Kidney (tissue), 14 donors: ENCODE measurements around the gene IL31. TPM values are rescaled to one million over a fixed set of nuclear protein-coding genes. Genes with fewer than 3 reads are reported as not detected.

Experiments used
- DNase-seq, 5 donors: peaks; one replicate each; pipeline ENCODE4 v3.0.0-alpha.2; 2013 to 2020
- FAIRE-seq: peaks from 2 replicates; lab custom pipeline; 2012; peaks lifted over from hg19 to GRCh38; lab: Jason Lieb, UNC
- H3K27ac ChIP-seq, 2 donors: one replicate each; pipeline ENCODE4 v1.7.0; 2013; ENCODE audit warnings: low read depth in 2 of 2, low read length in 2 of 2, inconsistent platforms in 1 of 2
- H3K27me3 ChIP-seq: one replicate; pipeline ENCODE4 v1.7.1; 2013; ENCODE audit warnings: low read length, inconsistent platforms; ENCODE audit not compliant: control insufficient read depth, insufficient read depth
- H3K36me3 ChIP-seq, 3 donors: one replicate each; pipeline versions ENCODE4 v1.7.0 to v1.7.1; 2013; ENCODE audit warnings: low read length in 3 of 3, control low read depth in 1 of 3, inconsistent platforms in 1 of 3; ENCODE audit not compliant: insufficient read depth in 3 of 3, control insufficient read depth in 2 of 3
- H3K4me1 ChIP-seq, 3 donors: one replicate each; pipeline versions ENCODE4 v1.7.0 to v1.7.1; 2013; ENCODE audit warnings: low read length in 3 of 3, inconsistent platforms in 1 of 3, low read depth in 1 of 3; ENCODE audit not compliant: control insufficient read depth in 2 of 3, insufficient read depth in 2 of 3
- H3K4me3 ChIP-seq, 3 donors: one replicate each; pipeline versions ENCODE4 v1.7.0 to v1.8.1; 2013; ENCODE audit warnings: low read length in 3 of 3, control low read depth in 1 of 3, inconsistent platforms in 1 of 3
- H3K9ac ChIP-seq, 3 donors: one replicate each; pipeline versions ENCODE4 v1.7.0 to v1.7.1; 2013; ENCODE audit warnings: low read length in 3 of 3, control low read depth in 1 of 3, inconsistent platforms in 1 of 3
- H3K9me3 ChIP-seq, 3 donors: one replicate each; pipeline versions ENCODE4 v1.7.0 to v1.7.1; 2013; ENCODE audit warnings: low read length in 3 of 3, control low read depth in 1 of 3, inconsistent platforms in 1 of 3; ENCODE audit not compliant: control insufficient read depth in 2 of 3, insufficient read depth in 1 of 3
- intact Hi-C: fragments of 100-400 bp; cut with DNase I; formaldehyde crosslinking; loops from one replicate; pipeline ENCODE4 v1.11.1; 2022
- polyA plus RNA-seq: library from polyadenylated mRNA; stranded (reverse); fragments of 350-450 nt; fragmentation: Illumina TruSeq; extraction: RNeasy Lipid Tissue Mini Kit (QIAGEN cat#74804); gene quantifications from one replicate; pipeline ENCODE4 v1.2.3, GENCODE V29; 2014; ENCODE audit warnings: low read depth, low replicate concordance; ENCODE audit not compliant: insufficient read depth
- total RNA-seq: library from RNA; stranded (reverse); fragmentation: NEBNext Ultra II Directional; extraction: Animal tissue kit (Norgen Biotek cat#: 25700); gene quantifications from one replicate; pipeline ENCODE4 v1.2.1, GENCODE V29; 2021
- TF ChIP-seq, protein P1 (sequence below): IDR thresholded peaks from 3 replicates; pipeline ENCODE4 v1.5.1; 2012; ENCODE audit warnings: mild to moderate bottlenecking, moderate library complexity, borderline replicate concordance; ENCODE audit not compliant: insufficient read depth; ENCODE audit errors: extremely low read depth
- donor health status: control.
- donor health status: control.
- donor health status: control.
- donor health status: control.
- donor health status: control.
- donor health status: DM: yes; HTN: yes; CAD: no.
- donor health status: Normal renal cell carcinoma (clear cell type).

Gene IL31
- total and polyA plus RNA-seq, 2 donors from 2014 or later, result not detected

DNA sequence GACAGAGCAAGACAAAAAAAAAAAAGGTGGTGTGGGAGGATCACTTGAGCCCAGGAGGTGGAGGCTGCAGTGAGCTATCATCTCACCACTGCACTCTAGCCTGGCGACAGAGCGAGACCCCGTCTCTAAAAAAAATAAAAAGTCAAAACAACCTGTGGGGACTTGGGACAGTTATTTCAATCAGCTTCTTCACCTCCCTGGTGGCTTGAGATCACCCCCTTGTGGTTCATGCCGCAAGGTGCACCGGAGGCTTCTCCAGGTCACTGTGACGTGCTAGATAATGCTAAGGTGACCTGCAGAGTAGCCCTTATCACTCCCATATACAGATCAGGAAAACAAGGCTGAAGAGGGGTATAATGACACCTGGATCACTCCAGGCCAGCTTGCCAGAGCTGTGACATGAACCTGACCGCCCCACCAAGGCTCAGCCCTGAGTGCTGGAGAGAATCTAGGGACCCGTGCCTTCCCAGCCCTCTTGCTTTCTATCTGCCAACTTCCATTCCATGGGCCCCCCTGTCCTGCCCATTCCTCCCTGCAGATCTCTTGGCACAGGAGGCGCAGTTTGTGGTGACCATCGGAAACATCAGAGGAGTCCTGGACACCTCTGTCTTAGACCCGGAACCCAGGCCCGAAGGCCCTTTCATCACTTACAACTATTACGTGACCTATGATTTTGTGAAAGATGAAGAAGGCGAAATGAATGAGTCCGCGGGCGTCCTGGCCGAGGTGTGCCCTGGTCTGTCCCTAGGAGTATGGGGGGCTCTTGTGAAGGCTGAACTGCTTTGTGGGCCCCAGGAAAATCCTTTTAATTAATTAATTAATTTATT, 17.0 kb upstream of the IL31 start:
- DNase-seq (peak; percentile 44 to 77 (median 67)), FAIRE-seq (no peak)
- Histone ChIP-seq H3K27ac (no peak overlapping the region), H3K9me3 (no peaks in the 10 kb centered on the region), H3K36me3 (no peaks in the 10 kb centered on the region), H3K4me3 (no peak overlapping the region), H3K4me1 (no peaks in the 10 kb centered on the region), H3K9ac (no peak overlapping the region), H3K27me3 (no peaks in the 10 kb centered on the region)
- intact Hi-C loops, result no loop called here
- TF ChIP-seq, protein P1, sequence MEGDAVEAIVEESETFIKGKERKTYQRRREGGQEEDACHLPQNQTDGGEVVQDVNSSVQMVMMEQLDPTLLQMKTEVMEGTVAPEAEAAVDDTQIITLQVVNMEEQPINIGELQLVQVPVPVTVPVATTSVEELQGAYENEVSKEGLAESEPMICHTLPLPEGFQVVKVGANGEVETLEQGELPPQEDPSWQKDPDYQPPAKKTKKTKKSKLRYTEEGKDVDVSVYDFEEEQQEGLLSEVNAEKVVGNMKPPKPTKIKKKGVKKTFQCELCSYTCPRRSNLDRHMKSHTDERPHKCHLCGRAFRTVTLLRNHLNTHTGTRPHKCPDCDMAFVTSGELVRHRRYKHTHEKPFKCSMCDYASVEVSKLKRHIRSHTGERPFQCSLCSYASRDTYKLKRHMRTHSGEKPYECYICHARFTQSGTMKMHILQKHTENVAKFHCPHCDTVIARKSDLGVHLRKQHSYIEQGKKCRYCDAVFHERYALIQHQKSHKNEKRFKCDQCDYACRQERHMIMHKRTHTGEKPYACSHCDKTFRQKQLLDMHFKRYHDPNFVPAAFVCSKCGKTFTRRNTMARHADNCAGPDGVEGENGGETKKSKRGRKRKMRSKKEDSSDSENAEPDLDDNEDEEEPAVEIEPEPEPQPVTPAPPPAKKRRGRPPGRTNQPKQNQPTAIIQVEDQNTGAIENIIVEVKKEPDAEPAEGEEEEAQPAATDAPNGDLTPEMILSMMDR, result peak; percentile 88

DNA sequence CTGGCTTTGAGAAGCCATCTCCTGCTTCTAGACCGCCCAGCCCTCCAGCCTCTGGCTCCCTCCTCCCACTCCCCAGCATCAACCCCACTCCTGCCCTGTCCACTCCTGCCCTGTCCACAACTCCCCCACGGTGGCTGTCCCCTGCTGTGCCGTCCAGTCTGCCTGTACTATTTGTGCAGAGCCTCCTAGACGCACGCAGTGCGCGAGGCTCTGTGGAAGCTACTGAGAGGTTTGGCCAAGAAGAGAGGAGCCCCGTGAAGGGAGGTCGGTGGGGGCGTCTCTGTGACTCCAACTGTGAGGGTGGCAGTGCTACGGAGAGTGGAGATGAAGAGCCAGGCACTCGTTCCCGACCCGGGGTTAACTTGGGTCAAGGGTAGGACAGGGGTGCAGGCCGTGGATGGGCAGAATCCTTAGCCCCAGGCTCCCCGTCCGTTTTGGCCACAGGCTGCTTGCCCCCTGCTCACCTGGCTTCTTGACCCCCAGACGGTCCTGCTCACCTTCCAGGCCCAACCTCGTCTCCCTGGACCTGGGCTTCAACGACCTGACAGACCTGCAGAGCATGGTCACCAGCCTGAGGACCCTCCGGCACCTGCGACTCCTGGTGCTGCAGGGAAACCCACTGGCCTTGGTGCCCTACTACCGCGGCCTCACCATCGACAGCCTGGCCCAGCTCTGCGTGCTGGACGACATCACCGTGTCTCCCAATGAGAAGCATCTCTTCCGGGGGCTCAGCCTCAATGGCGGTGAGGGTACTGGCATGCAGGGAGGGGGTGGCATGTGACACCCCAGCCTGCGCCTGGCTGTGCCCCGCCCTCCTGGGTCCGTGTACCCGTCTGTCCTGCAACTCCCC, 15.8 kb upstream of the IL31 start:
- H3K9me3 ChIP-seq, result no peaks in the 10 kb centered on the region
- no peaks in the 10 kb centered on the region for H3K4me1 ChIP-seq
- H3K27ac ChIP-seq, result no peak overlapping the region
- no peaks in the 10 kb centered on the region for H3K36me3 ChIP-seq
- intact Hi-C loops, result no loop called here
- TF ChIP-seq, protein P1, result no peak
- DNase-seq, result peak in 1 of 5 donors; percentile 65
- H3K4me3 ChIP-seq, result no peak overlapping the region
- no peak overlapping the region for H3K9ac ChIP-seq
- no peak for FAIRE-seq
- no peaks in the 10 kb centered on the region for H3K27me3 ChIP-seq

DNA sequence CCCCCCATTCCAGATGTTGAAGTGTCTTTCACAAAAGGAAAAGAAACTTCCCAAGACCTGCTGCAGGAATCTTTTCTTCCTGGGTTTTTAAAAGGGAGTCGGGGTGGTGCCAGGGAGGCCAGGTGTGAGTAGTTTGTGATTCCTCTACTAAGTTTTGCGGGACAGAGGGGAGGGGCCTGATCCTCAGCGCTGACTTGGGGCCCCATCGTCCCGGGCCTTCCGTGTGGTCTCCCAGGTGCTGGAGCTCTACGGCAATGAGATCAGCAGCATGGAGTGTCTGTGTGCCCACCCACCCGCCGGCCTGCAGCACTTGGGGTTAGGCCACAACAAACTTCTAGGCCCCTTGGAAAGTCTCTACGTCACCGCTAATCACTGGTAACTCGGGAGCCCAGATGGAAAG, 13.4 kb upstream of the IL31 start:
- no peak overlapping the region for H3K27ac ChIP-seq
- H3K36me3 ChIP-seq, result no peaks in the 10 kb centered on the region
- no peaks in the 10 kb centered on the region for H3K9me3 ChIP-seq
- TF ChIP-seq, protein P1, result no peak
- no peak overlapping the region for H3K9ac ChIP-seq
- H3K27me3 ChIP-seq, result no peaks in the 10 kb centered on the region
- intact Hi-C loops, result no loop called here
- DNase-seq, result no peak
- H3K4me1 ChIP-seq, result no peaks in the 10 kb centered on the region
- no peak for FAIRE-seq
- H3K4me3 ChIP-seq, result no peak overlapping the region
